GM18519 (cell line): ENCODE measurements around the gene CHRNA5.

Experiments used
- ATAC-seq: cut with Tn5 transposase; IDR thresholded peaks from one replicate; pipeline ENCODE4 v1.9.1; 2021; ENCODE audit warnings: mild to moderate bottlenecking, moderate library complexity; ENCODE audit not compliant: unreplicated experiment, low FRiP score

CHRNA5 gene

DNA sequence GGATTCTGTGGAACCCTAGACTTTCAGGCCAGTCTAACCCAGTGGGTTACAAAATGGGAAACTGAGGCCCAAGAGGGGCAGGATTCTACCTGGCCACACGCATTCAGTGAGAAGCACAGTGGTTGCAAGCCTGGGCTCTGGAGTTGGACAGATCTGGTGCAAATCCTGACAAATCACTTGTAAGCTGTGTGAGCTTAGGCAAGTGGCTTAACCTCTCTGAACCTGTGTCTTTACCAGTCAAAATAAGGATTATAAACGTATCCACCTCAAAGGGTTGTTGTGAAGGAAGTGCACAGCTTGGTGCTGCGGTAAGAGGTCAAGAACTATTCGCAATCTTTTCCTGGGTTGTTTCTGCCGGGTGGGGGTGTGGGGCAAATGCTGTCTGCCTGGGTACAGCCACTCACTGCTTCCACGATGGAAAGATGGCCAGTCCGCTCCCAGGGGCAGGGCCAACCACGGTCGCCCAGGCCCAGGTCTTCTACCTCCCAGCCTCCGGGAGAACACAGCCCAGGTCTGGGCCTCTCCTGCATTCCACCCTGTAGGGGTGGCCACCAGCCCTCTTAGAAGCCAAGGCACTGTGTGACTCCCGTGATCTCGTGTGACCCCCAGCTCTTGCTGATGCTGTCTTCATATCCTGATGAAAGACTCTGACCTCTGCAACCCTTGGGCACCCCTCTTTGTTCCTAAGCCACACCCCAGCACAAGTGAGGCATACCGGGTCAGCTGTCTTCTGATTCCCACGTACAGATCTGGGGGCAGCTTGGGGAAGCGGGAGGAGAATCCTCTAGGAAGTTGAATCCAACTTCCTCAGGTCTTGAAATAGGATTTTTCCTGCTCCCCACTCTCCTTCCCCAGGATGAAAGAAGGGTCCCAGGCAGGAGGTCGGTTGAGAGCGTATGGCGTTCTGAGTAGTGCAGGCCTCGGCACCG, 54.0 kb downstream of the CHRNA5 start:
- ATAC-seq: no peak

DNA sequence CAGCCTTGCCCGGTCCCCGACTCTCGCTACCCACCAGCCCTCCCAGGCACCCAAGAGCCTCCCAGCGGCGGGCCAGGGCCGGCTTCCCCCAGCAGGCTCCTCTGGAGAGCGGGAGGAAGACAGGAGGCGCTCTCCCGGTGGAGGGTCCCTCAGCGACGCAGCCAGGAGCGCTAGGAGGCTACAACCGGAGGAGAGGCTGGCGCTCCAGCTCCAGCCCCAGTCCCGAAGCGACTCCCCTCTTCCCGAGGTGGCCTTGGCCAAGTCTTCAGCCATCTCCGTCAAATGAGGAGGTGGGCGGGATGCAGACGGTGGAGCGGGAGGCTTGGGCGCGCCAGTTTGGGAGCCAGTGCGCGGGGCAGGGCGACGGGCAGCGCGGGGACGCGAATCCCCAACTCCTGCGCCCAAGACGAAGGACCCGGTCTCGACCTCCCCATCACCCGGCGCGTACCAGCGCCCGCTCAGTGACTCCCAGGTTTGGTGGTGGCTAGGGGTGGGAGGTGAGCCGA, 54.8 kb downstream of the CHRNA5 start:
- ATAC-seq: no peak

DNA sequence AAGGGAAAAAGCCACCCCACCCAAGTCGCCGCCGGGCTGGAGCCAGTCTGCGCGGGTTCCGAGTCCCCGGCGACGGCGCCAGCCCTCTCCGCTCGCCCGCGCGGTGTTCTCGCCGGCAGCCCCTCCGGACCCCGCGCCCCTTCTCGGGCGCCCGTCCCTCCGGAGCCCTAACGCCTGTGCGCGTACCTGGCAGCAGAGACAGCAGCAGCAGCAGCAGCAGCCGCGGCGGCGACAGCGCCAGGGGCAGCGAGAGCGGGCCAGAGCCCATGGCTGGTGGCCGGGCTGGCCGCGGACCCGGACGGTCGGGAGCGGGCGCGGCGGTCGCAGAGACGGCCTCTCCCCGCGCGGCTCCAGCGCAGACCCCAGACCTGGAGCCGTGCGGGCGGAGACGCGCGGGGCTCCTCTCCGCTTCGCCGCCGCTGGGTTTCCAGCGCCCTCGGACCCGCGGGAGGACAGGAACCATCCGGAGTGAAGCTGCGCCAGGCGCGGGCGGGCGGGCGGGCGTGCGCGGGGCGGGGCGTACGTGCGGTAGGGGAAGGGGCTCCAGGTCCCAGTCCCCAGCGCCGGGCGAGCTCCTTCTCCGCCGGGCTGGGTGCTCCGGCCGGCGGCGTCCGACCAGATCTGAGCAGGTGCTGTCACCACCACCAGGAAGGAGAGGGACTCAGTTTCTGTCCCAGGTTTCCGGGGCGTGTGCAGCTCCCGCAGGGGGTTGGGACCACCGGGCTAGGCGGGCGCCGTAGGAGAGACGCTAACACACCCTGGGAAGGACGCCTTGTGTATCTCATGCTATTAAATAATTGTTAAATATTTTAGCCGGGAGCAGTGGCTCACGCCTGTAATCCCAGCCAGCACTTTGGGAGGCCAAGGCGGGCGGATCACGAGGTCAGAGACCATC, 55.5 kb downstream of the CHRNA5 start, which contains the start of gene CHRNA3:
Gene CHRNA3 (minus strand): TSS at position 470 of the 895 bp plus-strand sequence. CDS start 202 bp downstream, at position 268.
- ATAC-seq: no peak

DNA sequence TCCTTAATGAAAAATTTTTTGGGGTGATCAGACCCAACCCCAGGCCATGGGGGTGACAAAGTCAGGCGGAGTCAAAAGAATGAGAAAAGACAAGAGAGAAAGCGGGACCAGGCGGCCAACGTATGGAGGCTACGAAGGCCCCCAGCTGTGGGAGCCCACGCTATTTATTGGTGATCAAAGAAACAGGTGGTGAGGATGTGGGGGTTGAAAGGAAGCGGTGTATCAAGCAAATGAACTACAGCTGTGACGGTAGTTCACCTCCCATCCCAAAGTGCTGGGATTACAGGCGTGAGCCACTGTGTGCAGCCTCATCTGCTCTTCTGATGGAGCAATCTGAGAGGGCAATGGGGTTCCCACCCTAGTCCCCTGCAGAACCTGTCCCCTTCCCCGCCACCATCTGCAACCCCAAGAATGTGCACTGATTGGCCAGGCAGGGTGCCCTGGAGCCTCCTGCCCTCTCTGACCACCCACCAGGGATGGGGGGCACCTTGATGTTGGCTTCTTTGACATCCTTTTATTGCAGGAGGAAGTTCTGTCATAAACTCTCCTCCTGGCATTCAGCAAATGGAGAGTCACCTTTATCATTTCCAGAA, 56.6 kb downstream of the CHRNA5 start:
- ATAC-seq: no peak

DNA sequence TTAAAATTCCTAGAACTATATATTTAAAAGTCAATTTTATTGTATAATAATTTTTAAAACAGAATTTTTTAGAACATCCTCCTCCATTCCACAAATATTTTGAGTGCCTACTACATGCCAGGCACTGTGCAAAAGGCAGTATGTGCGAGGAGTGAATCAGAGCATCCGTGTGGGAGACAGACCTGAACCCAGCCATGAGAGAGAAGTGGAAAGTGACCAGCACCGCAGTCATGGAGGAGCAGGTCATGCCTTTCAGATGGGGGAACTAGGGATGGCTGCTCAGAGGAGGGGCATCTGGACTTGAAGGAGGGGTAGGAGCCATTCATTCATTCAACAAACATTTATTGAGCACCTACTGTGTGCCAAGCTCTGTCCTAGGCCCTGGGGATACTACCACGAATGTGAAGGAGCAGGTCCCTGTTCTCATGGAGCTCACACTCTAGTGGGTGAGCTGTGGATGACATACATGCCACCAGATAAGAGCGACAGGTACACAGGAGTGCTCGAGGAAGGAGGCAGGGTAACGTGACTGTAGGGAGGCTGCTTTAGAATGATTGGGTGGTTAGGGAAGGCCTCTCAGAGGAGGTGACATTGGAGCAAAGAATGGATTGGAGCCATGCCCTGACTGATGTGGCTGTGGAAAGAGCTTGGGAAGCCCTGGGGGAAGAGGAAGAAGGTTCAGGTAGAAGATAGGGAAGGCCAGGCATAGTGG, 58.6 kb downstream of the CHRNA5 start:
- ATAC-seq: no peak

DNA sequence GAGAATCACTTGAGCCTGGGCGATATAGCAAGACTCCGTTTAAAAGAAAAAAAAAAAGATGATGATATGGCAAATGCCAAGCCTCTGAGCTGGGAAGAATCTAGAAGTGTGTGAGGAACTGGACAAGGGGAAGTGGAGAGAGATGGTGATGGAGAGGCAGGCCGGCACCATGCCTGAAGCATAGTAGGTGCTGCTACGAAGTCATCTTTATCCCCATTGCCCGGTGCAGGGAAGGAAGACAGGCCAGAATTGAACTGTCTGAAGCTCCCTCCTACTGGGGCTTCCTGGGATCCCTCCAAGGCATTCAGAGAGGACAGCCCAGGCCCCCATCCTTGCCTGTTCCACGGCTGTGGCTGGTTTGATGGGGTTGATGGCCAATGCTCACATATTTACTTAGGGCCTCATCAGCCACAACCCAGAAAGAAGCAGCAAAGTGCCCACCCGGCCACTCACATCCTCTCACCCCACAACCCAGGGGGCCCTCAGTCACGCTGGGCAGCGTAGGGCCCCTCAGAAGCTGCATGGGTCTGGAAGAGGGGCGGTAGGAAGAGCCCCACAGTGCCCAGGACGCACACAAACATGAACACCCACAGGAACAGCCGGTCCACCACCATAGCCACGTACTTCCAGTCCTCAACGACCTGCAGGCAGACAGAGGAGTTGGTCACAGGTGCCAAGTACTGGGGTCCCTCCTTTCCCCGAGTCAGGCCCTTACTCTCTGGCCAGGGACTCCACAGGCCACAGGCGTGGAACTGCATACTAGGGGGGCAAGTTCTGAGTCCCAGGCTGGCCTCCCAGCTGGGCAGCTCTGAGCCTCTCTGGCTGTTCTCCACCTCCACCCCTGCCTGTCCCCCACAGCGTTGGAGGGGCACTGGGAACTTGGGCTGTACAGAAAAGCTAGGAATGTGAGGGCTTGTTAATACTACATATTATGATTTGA, 59.6 kb downstream of the CHRNA5 start:
- ATAC-seq: no peak

DNA sequence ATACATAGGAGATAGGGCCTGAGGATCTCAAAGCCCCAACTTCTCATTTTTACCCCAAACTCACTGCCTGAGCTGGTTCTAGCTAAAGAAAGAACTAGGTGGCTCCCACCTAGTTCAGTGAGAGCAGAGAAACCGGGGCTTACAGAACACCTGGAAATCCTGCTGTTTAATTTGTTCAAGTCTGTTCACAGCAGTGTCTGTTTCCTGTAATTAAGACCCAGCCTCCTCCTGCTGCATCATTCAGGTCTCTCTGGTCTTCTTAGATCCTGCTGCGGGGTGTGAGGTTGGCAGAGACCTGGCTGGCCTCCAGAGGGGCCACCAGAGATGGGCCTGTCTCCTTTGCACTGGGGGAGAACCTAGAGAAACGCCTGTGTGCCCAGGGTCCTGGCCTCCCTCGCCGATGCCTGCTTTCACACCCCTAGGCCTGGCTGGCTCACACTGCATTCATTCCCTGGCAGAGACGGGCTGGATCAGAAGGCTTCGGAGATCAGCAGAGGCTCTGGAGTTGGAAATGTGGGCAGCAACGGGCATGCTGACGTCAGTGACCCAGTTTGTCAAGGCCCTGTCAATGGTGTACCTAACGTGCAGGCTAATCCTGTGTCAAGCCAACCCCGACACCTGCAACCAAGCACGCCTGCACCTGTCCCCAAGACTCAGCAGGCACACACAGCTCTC, 60.4 kb downstream of the CHRNA5 start:
- ATAC-seq: no peak

DNA sequence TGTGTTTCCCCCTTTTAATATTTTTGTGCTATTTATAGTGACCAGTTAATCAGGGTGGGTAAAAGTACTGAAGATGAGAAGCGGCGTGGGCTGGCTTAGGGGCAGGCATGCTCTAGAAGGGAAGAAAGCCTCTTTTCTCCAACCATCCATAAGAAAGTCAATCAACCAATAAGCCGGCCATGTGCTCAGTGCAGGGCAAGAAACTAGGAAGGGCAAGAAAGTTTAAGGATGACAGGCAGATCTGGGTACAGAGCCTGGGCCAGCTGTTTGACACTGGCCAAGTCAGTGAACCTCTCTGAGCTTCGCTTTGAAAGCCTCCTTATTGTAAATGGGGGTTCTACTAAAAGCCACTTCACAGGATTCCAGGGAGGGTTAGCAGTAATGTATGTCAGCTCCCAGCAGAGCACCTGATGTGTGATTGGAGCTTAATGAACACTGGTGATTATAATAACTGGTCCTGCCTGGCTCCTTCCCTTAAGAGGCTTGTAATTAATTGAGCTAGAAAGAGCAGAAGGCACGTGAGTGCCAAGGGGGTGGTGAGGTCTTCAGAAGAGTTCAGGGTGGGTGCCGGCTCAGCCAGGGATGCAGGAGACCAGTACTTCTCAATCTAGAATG, 61.2 kb downstream of the CHRNA5 start:
- no peak for ATAC-seq

DNA sequence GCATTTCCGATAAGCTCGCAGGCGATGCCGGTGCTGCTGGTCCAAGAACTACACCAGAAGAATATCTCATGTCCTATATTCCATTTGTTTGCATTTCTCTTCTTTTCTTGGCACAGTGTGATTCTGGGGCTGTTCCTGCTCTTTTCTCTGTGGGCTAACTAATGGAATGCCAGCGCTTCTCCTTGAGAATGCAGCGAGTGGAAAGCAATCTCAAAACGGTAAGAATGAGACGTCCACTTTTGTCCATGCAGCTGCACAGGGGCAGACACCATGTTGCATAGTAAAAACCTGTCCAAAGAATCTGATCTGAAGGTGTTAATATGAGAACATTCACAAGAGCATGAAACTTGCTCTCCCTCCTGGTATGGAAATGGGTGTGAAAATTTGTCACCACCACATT, 62.0 kb downstream of the CHRNA5 start:
- ATAC-seq: no peak

DNA sequence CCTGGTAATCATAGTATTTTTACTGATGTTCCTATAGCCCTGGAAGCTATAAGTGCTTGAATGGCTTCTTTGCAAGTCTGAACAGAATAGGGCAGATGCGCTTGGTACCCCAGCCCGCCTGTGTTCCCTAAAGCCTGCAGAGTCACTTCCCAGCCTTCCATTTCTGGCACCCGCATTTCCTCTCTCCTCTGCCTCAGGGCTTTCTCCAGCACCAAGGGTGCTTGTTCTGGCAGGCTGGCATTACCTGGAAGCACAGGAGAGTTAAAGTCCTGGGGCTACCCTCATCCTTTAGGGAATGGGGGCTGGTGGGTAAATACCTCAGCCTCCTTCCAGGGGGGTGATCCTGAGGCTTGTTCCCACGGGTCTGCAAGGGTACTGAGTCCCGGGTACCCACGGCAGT, 62.9 kb downstream of the CHRNA5 start:
- no peak for ATAC-seq

DNA sequence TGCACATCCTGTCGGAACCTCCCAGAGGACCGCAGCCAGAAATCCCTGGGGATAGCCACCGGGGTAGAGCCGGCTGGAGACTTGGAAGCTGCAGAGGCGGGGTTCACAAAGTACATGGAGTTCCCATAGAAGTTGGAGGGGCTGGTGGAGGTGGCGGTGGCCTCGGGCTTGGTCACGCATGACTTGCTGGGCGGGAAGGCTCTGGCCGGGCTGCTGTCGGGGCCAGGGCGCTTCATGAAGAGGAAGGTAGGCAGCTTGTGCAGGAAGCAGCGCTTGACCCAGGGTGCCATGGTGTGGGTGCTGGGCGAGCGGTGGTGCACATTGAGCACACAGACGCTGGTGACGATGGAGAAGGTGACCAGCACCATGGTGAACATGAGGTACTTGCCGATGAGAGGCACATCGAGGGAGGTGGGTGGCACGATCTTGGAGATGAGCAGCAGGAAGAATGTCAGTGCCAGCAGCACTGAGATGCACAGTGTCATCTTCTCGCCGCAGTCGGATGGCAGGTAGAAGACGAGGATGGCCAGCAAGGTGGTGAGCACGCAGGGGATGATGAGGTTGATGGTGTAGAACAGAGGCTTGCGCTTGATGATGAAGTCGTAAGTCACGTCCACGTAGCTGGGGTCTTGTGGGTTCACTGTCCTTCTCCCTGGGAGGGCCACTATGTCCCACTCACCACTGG, 63.9 kb downstream of the CHRNA5 start:
- no peak for ATAC-seq

DNA sequence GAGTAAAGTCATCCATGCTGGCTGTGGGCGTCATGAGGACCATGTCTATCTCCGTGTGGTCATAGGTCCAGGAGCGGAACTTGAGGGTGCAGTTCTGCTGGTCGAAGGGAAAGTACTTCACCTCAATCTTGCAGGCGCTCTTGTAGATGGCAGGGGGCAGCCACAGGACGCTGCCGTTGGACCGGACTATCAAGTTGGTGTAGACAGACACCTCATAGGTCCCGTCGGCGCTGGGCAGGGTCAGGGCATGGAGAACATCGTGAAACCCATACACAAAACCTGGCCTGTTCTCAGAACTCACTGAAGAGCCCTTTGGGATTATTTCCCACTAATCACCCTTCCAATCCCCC, 64.4 kb downstream of the CHRNA5 start:
- no peak for ATAC-seq

DNA sequence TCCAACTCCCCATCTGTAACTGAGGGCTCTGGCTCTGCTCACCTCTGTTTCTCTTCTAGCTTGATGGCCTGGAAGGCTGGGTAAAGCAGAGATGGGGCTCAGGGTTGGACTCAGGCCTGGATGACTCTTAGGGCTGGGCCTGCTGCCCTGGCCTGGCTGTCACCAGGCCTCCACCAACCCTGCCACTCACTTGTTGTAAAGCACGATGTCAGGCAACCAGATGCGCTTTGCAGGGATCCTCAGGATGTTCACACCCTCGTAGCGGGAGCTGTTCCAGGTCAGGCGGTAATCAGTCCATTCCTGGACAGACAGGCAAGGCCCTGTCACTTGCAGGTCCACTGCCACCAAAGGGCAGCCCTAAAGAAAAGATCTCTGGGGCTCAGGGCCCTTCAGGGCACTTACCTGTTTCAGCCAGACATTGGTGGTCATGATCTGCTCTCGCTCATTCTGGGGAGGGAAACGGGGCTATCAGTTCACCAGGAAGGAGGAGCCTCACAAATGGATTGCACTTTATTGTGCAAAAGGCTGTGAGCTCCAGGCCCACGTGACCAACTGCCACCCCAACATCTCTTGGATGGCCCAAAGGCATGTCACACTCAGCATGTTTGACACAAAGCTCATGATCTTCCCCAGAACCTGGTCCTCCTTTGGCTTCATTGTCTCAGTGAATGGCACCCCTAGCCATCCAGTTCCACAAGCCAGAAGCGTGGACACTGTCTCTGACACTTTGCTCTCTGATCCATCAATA, 65.7 kb downstream of the CHRNA5 start:
- ATAC-seq: no peak

DNA sequence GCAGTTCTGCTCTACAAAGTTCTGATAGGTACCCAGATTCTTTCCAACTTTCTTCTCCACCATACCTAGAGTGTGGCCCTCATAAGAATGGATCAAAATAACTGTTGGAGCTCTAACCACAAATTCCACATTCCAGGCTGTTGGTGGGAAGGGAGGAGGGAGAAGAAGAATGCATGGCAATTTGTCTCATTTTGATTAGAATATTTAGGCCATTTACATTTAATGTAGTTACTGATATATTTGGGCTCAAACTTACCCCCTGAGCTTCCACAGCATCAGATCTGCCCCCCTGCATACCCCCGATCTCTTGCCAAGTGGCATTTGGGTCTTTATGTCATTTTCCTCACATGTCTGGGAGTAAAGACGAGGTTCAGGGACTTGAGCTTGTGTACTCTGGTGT, 68.0 kb downstream of the CHRNA5 start:
- ATAC-seq: no peak

DNA sequence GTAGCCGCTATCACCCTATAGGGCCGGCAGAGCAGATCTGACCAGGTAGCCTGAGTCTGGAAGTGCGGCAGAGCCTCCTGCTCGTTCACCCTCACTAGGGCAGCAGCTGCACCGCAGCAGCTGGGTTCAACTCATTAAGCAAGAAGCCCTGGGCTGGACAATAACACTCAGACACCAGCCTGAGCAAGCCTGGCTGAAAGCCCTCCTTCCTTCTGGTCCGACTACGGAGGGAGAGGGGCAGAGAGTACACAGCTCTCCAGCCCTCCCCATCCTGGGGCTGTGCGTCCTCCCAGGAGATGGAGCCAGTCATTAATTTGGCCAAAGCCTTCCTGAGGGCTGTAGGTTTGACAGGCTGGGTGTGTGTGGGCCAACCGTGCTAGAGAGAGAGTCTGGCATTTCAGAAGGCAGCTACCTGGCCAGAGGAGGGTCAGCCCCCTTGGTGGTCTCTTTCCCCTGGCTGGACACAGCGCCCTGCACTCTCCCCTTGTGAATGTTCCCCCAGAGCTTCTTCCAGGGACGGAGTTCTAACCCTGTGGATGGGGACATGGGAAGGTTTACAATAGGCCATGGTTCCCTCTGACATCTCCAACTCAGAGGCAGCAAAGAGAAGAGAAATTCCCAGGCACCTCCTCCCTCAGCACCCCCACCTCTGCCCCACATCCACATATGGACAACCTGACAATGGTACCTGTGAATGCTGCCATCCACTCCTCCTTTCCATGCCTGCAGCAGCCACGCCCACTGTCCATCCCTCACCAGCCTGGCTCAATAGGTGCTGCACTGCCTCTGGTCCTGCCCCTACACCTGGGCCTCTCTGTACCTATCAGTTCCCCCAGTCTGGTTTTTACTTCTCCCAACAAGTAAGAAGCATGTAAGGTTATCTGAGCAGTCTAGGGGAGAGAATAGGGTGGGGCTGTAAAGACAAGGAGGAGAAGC, 69.2 kb downstream of the CHRNA5 start:
- ATAC-seq: no peak

DNA sequence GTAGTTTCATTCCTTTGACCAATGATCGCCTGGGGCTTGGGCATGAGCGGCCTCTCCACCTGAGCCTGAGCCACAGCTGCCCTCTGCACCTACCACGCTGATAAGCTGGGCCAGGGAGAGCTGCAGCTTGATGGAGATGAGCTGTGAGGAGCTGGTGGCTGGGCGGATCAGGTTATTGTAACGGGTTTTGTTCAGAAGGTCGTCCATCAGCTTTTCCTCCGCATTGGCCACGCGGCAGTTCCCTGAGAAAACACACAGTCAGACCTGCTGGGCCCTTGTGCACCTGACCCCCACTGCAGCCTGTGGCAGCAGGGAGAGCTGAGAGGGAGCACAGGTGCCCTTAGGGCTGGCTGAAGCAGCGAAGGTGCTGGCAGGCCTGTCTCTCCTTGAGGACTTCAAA, 70.0 kb downstream of the CHRNA5 start:
- no peak for ATAC-seq
